ENCODE measurements around the gene FAIM.
"Not testable (repeated sequence)": the region's sequence is repeated elsewhere in the genome, so short reads cannot be mapped to it uniquely, and the experiment has no call there.

FAIM gene

GRCh38 chr3:138680974-138681373 is 72.4 kb downstream of the FAIM start:
- DNase-seq (ENCODE audit: low read depth in 2 of 2): not testable (repeated sequence)

GRCh38 chr3:138681463-138682220 is 73.1 kb downstream of the FAIM start:
- no peak for DNase-seq (ENCODE audit: low read depth in 2 of 2)

- no peak for DNase-seq (ENCODE audit: low read depth in 2 of 2)
These were observed 74.1 kb downstream of the FAIM start for GRCh38 chr3:138682648-138683047.
